Glutamatergic neuron (in vitro differentiated cells): ENCODE measurements around the gene SCN1B. TPM values are rescaled to one million over a fixed set of nuclear protein-coding genes. Genes with fewer than 3 reads are reported as not detected.
"Not testable (repeated sequence)": the region's sequence is repeated elsewhere in the genome, so short reads cannot be mapped to it uniquely, and the experiment has no call there.

ENCODE experiments used
- DNase-seq: peaks from one replicate; pipeline ENCODE4 v3.0.0; 2022
- H3K27ac Mint-ChIP-seq: one replicate; pipeline ENCODE4 v1.8.0; 2020; ENCODE audit warnings: mild to moderate bottlenecking, mixed read lengths, inconsistent platforms; ENCODE audit not compliant: unreplicated experiment
- H3K27me3 Mint-ChIP-seq: one replicate; pipeline ENCODE4 v1.8.0; 2020; ENCODE audit warnings: mild to moderate bottlenecking, moderate library complexity, mixed read lengths, inconsistent platforms; ENCODE audit not compliant: unreplicated experiment
- H3K36me3 Mint-ChIP-seq: one replicate; pipeline ENCODE4 v1.8.0; 2020; ENCODE audit warnings: mild to moderate bottlenecking, mixed read lengths, inconsistent platforms; ENCODE audit not compliant: unreplicated experiment
- H3K4me1 Mint-ChIP-seq: one replicate; pipeline ENCODE4 v1.8.0; 2020; ENCODE audit warnings: mild to moderate bottlenecking, low read depth, mixed read lengths, inconsistent platforms; ENCODE audit not compliant: unreplicated experiment
- H3K4me3 Mint-ChIP-seq: one replicate; pipeline ENCODE4 v1.8.0; 2020; ENCODE audit warnings: mild to moderate bottlenecking, mixed read lengths, inconsistent platforms; ENCODE audit not compliant: unreplicated experiment
- H3K9me3 Mint-ChIP-seq: one replicate; pipeline ENCODE4 v1.8.0; 2020; ENCODE audit warnings: mild to moderate bottlenecking, moderate library complexity, mixed read lengths, inconsistent platforms; ENCODE audit not compliant: unreplicated experiment
- CTCF ChIP-seq: fragments of 200-600 bp; sonication (generic); IDR thresholded peaks from one replicate; pipeline ENCODE4 v1.5.0; 2021; ENCODE audit not compliant: partially characterized antibody, unreplicated experiment
- total RNA-seq: library from RNA; stranded (reverse); fragmentation: NEBNext Ultra II Directional; extraction: Animal tissue kit (Norgen Biotek cat#: 25700); gene quantifications from one replicate; pipeline ENCODE4 v1.2.1, GENCODE V29; 2021; ENCODE audit not compliant: unreplicated experiment

SCN1B gene
- total RNA-seq, 1 donor from 2014 or later: 12.0 TPM

GRCh38 chr19:34997071-34997617 is 33.1 kb upstream of the SCN1B start:
- no peak overlapping the region for H3K27ac Mint-ChIP-seq
- peaks cover 16% of the 10 kb centered on the region for H3K4me1 Mint-ChIP-seq
- H3K4me3 Mint-ChIP-seq: peak overlapping the region; percentile 43
- no peak for TF ChIP-seq CTCF
- H3K9me3 Mint-ChIP-seq: peaks cover 19% of the 10 kb centered on the region
- DNase-seq: no peak
- H3K36me3 Mint-ChIP-seq: peaks cover 5% of the 10 kb centered on the region
- peaks cover 20% of the 10 kb centered on the region for H3K27me3 Mint-ChIP-seq

GRCh38 chr19:34998224-34998623 is 32.0 kb upstream of the SCN1B start:
- not testable (repeated sequence) for H3K27ac Mint-ChIP-seq, DNase-seq, H3K36me3 Mint-ChIP-seq, H3K4me3 Mint-ChIP-seq
- Mint-ChIP-seq H3K27me3 (peaks cover 22% of the 10 kb centered on the region), H3K4me1 (peaks cover 23% of the 10 kb centered on the region), H3K9me3 (peaks cover 22% of the 10 kb centered on the region)

GRCh38 chr19:34998777-34999497 is 31.3 kb upstream of the SCN1B start:
- Mint-ChIP-seq H3K4me1 (peaks cover 24% of the 10 kb centered on the region), H3K27ac (peak overlapping the region; percentile 95), H3K36me3 (peaks cover 5% of the 10 kb centered on the region), H3K9me3 (peaks cover 19% of the 10 kb centered on the region), H3K27me3 (peaks cover 22% of the 10 kb centered on the region), H3K4me3 (peak overlapping the region; percentile 89)
- DNase-seq: peak; percentile 47
- no peak for TF ChIP-seq CTCF

GRCh38 chr19:34999498-35000337 is 30.6 kb upstream of the SCN1B start, which contains the start of gene GRAMD1A:
Gene GRAMD1A (plus strand): TSS chr19:35000323. CDS start chr19:35000479, 156 bp downstream.
- peaks cover 5% of the 10 kb centered on the region for H3K36me3 Mint-ChIP-seq
- H3K27me3 Mint-ChIP-seq: peaks cover 22% of the 10 kb centered on the region
- peak within 1 kb of the TSS; percentile 99 for H3K27ac Mint-ChIP-seq
- no peak for TF ChIP-seq CTCF
- H3K9me3 Mint-ChIP-seq: peaks cover 19% of the 10 kb centered on the region
- H3K4me1 Mint-ChIP-seq: peaks cover 28% of the 10 kb centered on the region
- DNase-seq: peak; percentile 89
- H3K4me3 Mint-ChIP-seq: peak within 1 kb of the TSS; percentile 97

- no peak for TF ChIP-seq CTCF
- H3K36me3 Mint-ChIP-seq: peaks cover 5% of the 10 kb centered on the region
- H3K4me1 Mint-ChIP-seq: peaks cover 28% of the 10 kb centered on the region
- H3K4me3 Mint-ChIP-seq: no peak overlapping the region
- no peak for DNase-seq
- H3K9me3 Mint-ChIP-seq: peaks cover 19% of the 10 kb centered on the region
- no peak overlapping the region for H3K27ac Mint-ChIP-seq
- peaks cover 22% of the 10 kb centered on the region for H3K27me3 Mint-ChIP-seq
Observed at GRCh38 chr19:35000338-35000646, 30.0 kb upstream of the SCN1B start.
